ENCODE data around the gene SULF2.

- TF ChIP-seq CTCF (IDR thresholded peaks at IDR 0.05) = no peak
- no peak for TF ChIP-seq EZH2 (IDR thresholded peaks at IDR 0.05; ENCODE audit: borderline replicate concordance, insufficient read depth, low read depth, low read length, poor library complexity, severe bottlenecking)
These were observed 74.6 kb downstream of the SULF2 start for GRCh38 chr20:47710665-47711045.
